ENCODE measurements around the gene GRIA3.

GRIA3 gene

DNA sequence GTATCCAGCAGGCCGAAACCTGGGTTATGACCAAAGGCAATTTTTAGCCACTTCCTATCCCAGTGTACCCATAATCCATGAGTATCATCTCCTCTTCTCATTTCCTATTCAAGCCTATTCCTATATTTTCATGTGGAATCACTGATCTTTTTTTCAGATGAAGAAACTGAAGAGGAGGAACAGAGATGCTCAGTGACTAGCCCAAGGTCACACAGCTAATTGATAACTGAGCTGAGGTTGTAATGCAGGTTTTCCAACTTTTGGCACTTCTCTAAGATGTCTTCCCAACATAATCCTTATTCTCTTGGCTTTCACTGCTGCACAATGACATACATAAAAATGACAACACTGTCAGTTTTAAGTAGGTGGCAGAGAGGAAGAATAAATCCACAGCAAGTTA is 15.3 kb downstream of the GRIA3 start:
- H3K27ac ChIP-seq, result no peak overlapping the region
- no peaks in the 10 kb centered on the region for H3K27me3 ChIP-seq (replicated peaks)
- no peak for DNase-seq
- in situ Hi-C loops (cut with HindIII; ENCODE audit: low pct_ligation_motif_present, low sequenced_read_pairs), result no loop called here
- H3K4me3 ChIP-seq (ENCODE audit: low read depth, low read length), result no peak overlapping the region
- TF ChIP-seq, protein P1, sequence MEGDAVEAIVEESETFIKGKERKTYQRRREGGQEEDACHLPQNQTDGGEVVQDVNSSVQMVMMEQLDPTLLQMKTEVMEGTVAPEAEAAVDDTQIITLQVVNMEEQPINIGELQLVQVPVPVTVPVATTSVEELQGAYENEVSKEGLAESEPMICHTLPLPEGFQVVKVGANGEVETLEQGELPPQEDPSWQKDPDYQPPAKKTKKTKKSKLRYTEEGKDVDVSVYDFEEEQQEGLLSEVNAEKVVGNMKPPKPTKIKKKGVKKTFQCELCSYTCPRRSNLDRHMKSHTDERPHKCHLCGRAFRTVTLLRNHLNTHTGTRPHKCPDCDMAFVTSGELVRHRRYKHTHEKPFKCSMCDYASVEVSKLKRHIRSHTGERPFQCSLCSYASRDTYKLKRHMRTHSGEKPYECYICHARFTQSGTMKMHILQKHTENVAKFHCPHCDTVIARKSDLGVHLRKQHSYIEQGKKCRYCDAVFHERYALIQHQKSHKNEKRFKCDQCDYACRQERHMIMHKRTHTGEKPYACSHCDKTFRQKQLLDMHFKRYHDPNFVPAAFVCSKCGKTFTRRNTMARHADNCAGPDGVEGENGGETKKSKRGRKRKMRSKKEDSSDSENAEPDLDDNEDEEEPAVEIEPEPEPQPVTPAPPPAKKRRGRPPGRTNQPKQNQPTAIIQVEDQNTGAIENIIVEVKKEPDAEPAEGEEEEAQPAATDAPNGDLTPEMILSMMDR (IDR thresholded peaks at IDR 0.05; ENCODE audit: low read depth, low read length, missing control alignments), result no peak
- H3K36me3 ChIP-seq (replicated peaks), result no peaks in the 10 kb centered on the region

DNA sequence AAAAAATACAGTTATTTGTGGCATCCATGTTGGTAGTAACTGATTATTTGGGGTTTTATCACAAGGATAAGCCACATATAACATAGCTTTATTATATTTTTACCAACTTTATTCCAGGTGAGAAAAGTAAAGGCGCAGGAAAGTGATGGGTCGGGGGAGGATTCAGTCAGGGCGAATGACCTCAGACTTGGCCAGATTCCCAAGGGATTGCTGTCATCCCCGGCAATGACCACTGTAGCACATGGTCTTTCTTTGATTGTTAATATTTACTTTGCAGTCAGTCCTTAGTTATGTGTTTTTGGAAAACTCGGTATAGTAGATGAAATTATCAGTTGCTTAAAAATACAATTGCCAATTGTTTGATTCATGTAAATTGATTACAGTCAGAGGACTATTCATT is 17.6 kb downstream of the GRIA3 start:
- in situ Hi-C loops (cut with HindIII; ENCODE audit: low pct_ligation_motif_present, low sequenced_read_pairs), result no loop called here
- no peak for DNase-seq
- Histone ChIP-seq H3K27me3 (replicated peaks) (no peaks in the 10 kb centered on the region), H3K4me3 (ENCODE audit: low read depth, low read length) (no peak overlapping the region), H3K27ac (no peak overlapping the region), H3K36me3 (replicated peaks) (no peaks in the 10 kb centered on the region)
- TF ChIP-seq, protein P1 (IDR thresholded peaks at IDR 0.05; ENCODE audit: low read depth, low read length, missing control alignments), result no peak

DNA sequence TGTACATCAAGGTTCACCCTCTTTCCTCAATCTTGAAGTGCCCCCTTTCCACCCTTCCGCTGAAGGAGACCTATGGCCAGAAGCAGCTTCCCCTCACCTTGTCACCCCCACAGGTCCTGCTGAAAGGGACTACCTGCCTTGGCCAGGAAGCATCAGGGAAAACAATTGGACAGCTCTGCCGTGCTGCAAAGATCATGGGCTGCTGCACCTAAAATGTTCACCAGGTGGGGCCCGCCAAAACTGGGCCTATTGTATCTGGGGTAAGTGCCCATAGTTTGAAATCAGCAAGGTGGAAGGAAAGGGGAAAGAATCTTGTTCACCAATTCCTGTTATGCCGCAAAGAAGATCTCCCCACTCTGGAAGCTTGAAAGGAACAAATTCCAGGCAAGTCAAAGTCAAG is 18.4 kb downstream of the GRIA3 start:
- no peak for DNase-seq
- in situ Hi-C loops (cut with HindIII; ENCODE audit: low pct_ligation_motif_present, low sequenced_read_pairs), result no loop called here
- Histone ChIP-seq H3K36me3 (replicated peaks) (no peaks in the 10 kb centered on the region), H3K27me3 (replicated peaks) (no peaks in the 10 kb centered on the region), H3K4me3 (ENCODE audit: low read depth, low read length) (no peak overlapping the region), H3K27ac (no peak overlapping the region)
- TF ChIP-seq, protein P1 (IDR thresholded peaks at IDR 0.05; ENCODE audit: low read depth, low read length, missing control alignments), result no peak

DNA sequence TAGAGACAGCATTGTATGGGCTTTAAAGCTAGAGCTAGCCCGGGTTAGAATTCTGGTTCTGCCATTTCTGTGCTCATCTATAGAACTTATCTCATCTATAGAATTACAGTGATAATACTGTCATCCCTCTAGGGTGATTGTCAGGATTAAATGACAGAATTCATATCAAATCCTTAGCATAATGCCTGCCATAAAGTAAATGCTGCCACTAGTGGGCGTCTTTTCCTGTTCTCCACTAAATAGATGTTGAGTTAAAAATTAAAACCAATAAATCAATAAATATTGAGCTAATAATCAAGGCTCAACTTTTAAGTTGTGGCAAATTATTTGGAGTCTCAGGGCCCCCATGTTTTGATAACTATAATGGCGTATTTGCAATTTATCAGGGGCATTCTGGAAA is 19.7 kb downstream of the GRIA3 start:
- Histone ChIP-seq H3K4me3 (ENCODE audit: low read depth, low read length) (no peak overlapping the region), H3K36me3 (replicated peaks) (no peaks in the 10 kb centered on the region), H3K27ac (no peak overlapping the region), H3K27me3 (replicated peaks) (no peaks in the 10 kb centered on the region)
- no peak for DNase-seq
- in situ Hi-C loops (cut with HindIII; ENCODE audit: low pct_ligation_motif_present, low sequenced_read_pairs), result no loop called here
- TF ChIP-seq, protein P1 (IDR thresholded peaks at IDR 0.05; ENCODE audit: low read depth, low read length, missing control alignments), result no peak

DNA sequence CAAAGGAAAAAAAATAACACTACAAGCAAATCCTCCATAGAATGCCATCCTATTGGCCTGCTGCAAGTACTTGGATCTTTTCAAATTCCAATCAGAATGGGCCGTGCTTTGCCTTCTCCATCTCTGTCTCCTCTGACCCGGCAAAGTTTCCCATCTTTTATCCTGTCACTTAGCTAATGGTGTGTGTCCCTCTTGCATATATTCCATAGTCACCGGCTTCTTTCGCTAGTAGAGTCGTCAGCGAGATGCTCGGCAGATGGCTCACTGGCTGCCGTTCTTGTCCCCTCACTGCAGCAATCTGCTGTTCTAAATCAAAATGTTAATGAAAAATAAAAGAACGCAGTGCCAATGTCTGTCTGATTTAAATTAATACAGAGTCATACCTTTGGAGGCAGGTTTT is 22.1 kb downstream of the GRIA3 start:
- TF ChIP-seq, protein P1 (IDR thresholded peaks at IDR 0.05; ENCODE audit: low read depth, low read length, missing control alignments), result no peak
- Histone ChIP-seq H3K4me3 (ENCODE audit: low read depth, low read length) (no peak overlapping the region), H3K27me3 (replicated peaks) (no peaks in the 10 kb centered on the region), H3K36me3 (replicated peaks) (no peaks in the 10 kb centered on the region), H3K27ac (no peak overlapping the region)
- in situ Hi-C loops (cut with HindIII; ENCODE audit: low pct_ligation_motif_present, low sequenced_read_pairs), result no loop called here
- DNase-seq, result no peak

DNA sequence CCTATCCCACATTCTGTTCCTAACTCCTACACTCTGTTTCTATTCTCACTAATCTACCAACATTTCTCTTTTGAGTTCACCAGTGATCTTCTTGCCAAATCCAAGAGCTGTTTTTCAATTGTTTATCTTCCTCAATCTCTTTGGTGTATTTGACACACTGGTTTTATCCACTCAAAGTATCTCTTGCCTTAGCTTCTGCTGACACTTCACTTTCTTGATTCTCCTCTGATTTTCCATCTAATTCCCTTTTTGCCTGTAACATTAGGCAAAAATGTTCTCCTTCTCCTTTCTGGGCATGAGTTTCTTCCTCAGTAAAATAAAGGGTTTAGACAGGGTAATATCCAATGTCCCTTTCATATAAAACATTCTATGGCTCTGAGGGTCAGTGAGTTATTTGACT is 26.2 kb downstream of the GRIA3 start:
- no peaks in the 10 kb centered on the region for H3K36me3 ChIP-seq (replicated peaks)
- no peak overlapping the region for H3K4me3 ChIP-seq (ENCODE audit: low read depth, low read length)
- TF ChIP-seq, protein P1 (IDR thresholded peaks at IDR 0.05; ENCODE audit: low read depth, low read length, missing control alignments), result no peak
- H3K27ac ChIP-seq, result no peak overlapping the region
- in situ Hi-C loops (cut with HindIII; ENCODE audit: low pct_ligation_motif_present, low sequenced_read_pairs), result no loop called here
- DNase-seq, result no peak
- no peaks in the 10 kb centered on the region for H3K27me3 ChIP-seq (replicated peaks)

Data from brain microvascular endothelial cell (primary cell).